K562 (cell line): ENCODE results near the gene PRM1. TPM values are rescaled to one million over a fixed set of nuclear protein-coding genes. Genes with fewer than 3 reads are reported as not detected.

Experiments used
- ATAC-seq: fragments of 200-7000 bp; cut with Tn5 transposase; 3 replicates; pipeline ENCODE4 v1.9.1; 2020; ENCODE audit warnings: moderate library complexity
- BruUV-seq: library from RNA; stranded (reverse); fragments of 400-500 nt; replicated peaks from 2 replicates; lab custom pipeline; 2021; lab: Mats Ljungman, UMichigan
- CTCF ChIA-PET: fragments of 300-600 bp; formaldehyde crosslinking; extraction: SDS; loops from one replicate; lab custom pipeline; 2021; ENCODE audit warnings: low intra/inter-chr PET ratio; lab: Yijun Ruan, JAX
- POLR2A ChIA-PET: fragments of 300-600, 350-650 bp; sonication (Branson Sonifier 250); formaldehyde crosslinking; extraction: SDS; loops from one replicate; lab custom pipeline; 2021; ENCODE audit warnings: antibody characterized with exemption, inconsistent platforms; lab: Yijun Ruan, JAX
- DNase-seq, 4 experiments: peaks; one replicate each; pipeline versions ENCODE4 v3.0.0 to v3.0.0-alpha.2; 2011 to 2018; ENCODE audit warnings: low spot score in 3 of 4, mixed read lengths in 3 of 4; ENCODE audit errors: extremely low read depth in 1 of 4
- FAIRE-seq: peaks from 2 replicates; lab custom pipeline; 2011; peaks lifted over from hg19 to GRCh38; lab: Jason Lieb, UNC
- H2AFZ ChIP-seq: 2 replicates; pipeline ENCODE4 v1.6.0; 2011; ENCODE audit warnings: low read depth, low read length, control low read depth, inconsistent platforms
- H3K27ac ChIP-seq: fragments of 200-600 bp; 3 replicates; pipeline ENCODE4 v1.8.0; 2011; ENCODE audit warnings: low read depth, mild to moderate bottlenecking, control low read depth, inconsistent platforms, low read length, moderate library complexity, mixed read lengths; ENCODE audit errors: extremely low read depth
- H3K27me3 ChIP-seq, 2 experiments: fragments of 300-600 bp in 1 of 2; 2 replicates in 1 of 2; 3 replicates in 1 of 2; pipeline versions ENCODE4 v1.6.0 to v1.8.0; 2011; ENCODE audit warnings: inconsistent platforms in 2 of 2, low read length in 2 of 2, mild to moderate bottlenecking in 1 of 2, mixed read lengths in 1 of 2, moderate library complexity in 1 of 2; ENCODE audit not compliant: control insufficient read depth in 2 of 2, insufficient read depth in 2 of 2
- H3K36me3 ChIP-seq: fragments of 300-600 bp; 3 replicates; pipeline ENCODE4 v1.8.0; 2011; ENCODE audit warnings: mild to moderate bottlenecking, low read length, inconsistent platforms; ENCODE audit not compliant: control insufficient read depth, insufficient read depth
- H3K4me1 ChIP-seq, 2 experiments: fragments of 200-600 bp in 1 of 2; replicated peaks in 1 of 2; 2 replicates in 1 of 2; 3 replicates in 1 of 2; pipeline versions ENCODE4 v1.5.1 to v1.8.0; 2011; ENCODE audit warnings: inconsistent platforms in 2 of 2, low read length in 2 of 2, mild to moderate bottlenecking in 1 of 2, mixed read lengths in 1 of 2, moderate library complexity in 1 of 2; ENCODE audit not compliant: control insufficient read depth in 2 of 2, insufficient read depth in 2 of 2
- H3K4me2 ChIP-seq: 2 replicates; pipeline ENCODE4 v1.6.1; 2011; ENCODE audit warnings: low read length, control low read depth, inconsistent platforms, mixed read lengths; ENCODE audit not compliant: insufficient read depth
- H3K4me3 ChIP-seq: fragments of 200-600 bp; sonication (generic), shearing (Covaris generic); 2 replicates; pipeline ENCODE4 v1.5.1; 2016; ENCODE audit warnings: control low read depth, inconsistent platforms
- H3K79me2 ChIP-seq: fragments of 200-600 bp; 3 replicates; pipeline ENCODE4 v1.8.0; 2011; ENCODE audit warnings: low read length, inconsistent platforms; ENCODE audit not compliant: control insufficient read depth, insufficient read depth
- H3K9ac ChIP-seq, 2 experiments: 2 replicates each; pipeline versions ENCODE4 v1.6.0 to v1.6.1; 2011; ENCODE audit warnings: low read depth in 2 of 2, low read length in 2 of 2, control low read depth in 1 of 2, inconsistent platforms in 1 of 2, mild to moderate bottlenecking in 1 of 2, mixed read lengths in 1 of 2; ENCODE audit not compliant: insufficient read depth in 1 of 2
- H3K9me1 ChIP-seq: one replicate; pipeline ENCODE4 v1.6.0; 2011; ENCODE audit warnings: inconsistent platforms, mild to moderate bottlenecking, low read length, moderate library complexity; ENCODE audit not compliant: control insufficient read depth, insufficient read depth
- H3K9me3 ChIP-seq: replicated peaks from 2 replicates; pipeline ENCODE4 v1.5.1; 2011; ENCODE audit warnings: low read depth, low read length, inconsistent platforms; ENCODE audit not compliant: control insufficient read depth, insufficient read depth
- H4K20me1 ChIP-seq: replicated peaks from 2 replicates; pipeline ENCODE4 v1.6.1; 2011; ENCODE audit warnings: low read length, inconsistent platforms, mixed read lengths; ENCODE audit not compliant: control insufficient read depth, insufficient read depth
- ADNP ChIP-seq: fragments of 200-800 bp; sonication (Bioruptor generic); IDR thresholded peaks from 2 replicates; pipeline ENCODE4 v1.6.1; 2016; ENCODE audit warnings: missing genetic modification characterization, missing compliant biosample characterization
- BCOR ChIP-seq: fragments of 450-650 bp; IDR thresholded peaks from 2 replicates; pipeline ENCODE4 v1.6.1; 2016
- FOSL1 ChIP-seq: fragments of 200-800 bp; sonication (Bioruptor generic); conservative IDR thresholded peaks from 2 replicates; pipeline ENCODE4 v1.6.1; 2016; ENCODE audit warnings: missing genetic modification characterization, missing compliant biosample characterization
- HDAC2 ChIP-seq: fragments of 450-650 bp; IDR thresholded peaks from 2 replicates; pipeline ENCODE4 v1.6.1; 2016; ENCODE audit warnings: mild to moderate bottlenecking
- IRF2 ChIP-seq: sonication (generic); formaldehyde crosslinking; IDR thresholded peaks from 2 replicates; pipeline ENCODE4 v1.8.1; 2022; ENCODE audit warnings: mild to moderate bottlenecking, missing genetic modification reagents
- JUND ChIP-seq, 2 experiments: IDR thresholded peaks; 2 replicates in 1 of 2; 3 replicates in 1 of 2; pipeline ENCODE4 v1.6.1; 2011; ENCODE audit warnings: borderline replicate concordance in 2 of 2, low read depth in 2 of 2, low read length in 2 of 2, improper control_type of control experiment in 1 of 2, missing biosample characterization in 1 of 2, missing genetic modification characterization in 1 of 2, missing genetic modification reagents in 1 of 2
- RBM25 ChIP-seq: fragments of 200-400 bp; formaldehyde crosslinking; IDR thresholded peaks from 2 replicates; pipeline ENCODE4 v1.6.1; 2018; ENCODE audit warnings: low read length, low read depth, moderate library complexity; ENCODE audit not compliant: severe bottlenecking
- SREBF1 ChIP-seq: fragments of 150-350 bp; IDR thresholded peaks from 2 replicates; pipeline ENCODE4 v1.6.1; 2014; ENCODE audit warnings: antibody characterized with exemption, low read depth, low read length, borderline replicate concordance
- TFAP4 ChIP-seq: sonication (generic); formaldehyde crosslinking; IDR thresholded peaks from 2 replicates; pipeline ENCODE4 v1.8.0; 2022; ENCODE audit warnings: missing genetic modification reagents, mild to moderate bottlenecking, moderate library complexity, borderline replicate concordance
- ZBTB7A ChIP-seq: IDR thresholded peaks from 2 replicates; pipeline ENCODE4 v1.6.1; 2011; ENCODE audit warnings: low read depth, mild to moderate bottlenecking, low read length, moderate library complexity, borderline replicate concordance; ENCODE audit not compliant: control insufficient read depth
- WGBS: fragments of 100-300 bp; shearing (Covaris generic); methylation state at CpG from one replicate; pipeline ENCODE4 v1.1.6; 2016; ENCODE audit warnings: low coverage, mixed read lengths; ENCODE audit not compliant: insufficient coverage; ENCODE audit errors: missing lambda C conversion rate; 5-methylcytosine and 5-hydroxymethylcytosine counted together
- in situ Hi-C: fragments of 300-500 bp; cut with MboI; formaldehyde crosslinking; loops from 4 replicates; pipeline ENCODE4 v1.15.0; 2018; ENCODE audit warnings: inconsistent platforms, mixed read lengths
- intact Hi-C: fragments of 100-400 bp; cut with micrococcal nuclease; formaldehyde crosslinking; loops from 2 replicates; pipeline ENCODE4 v1.14.2; 2022
- polyA plus RNA-seq, 8 experiments: library from polyadenylated mRNA; depleted of rRNA in 4 of 8; stranded (reverse) in 5 of 8; unstranded in 3 of 8; fragments of >200 nt; fragmentation: Nextera tagmentation in 2 of 8; fragmentation: Illumina TruSeq in 1 of 8; extraction: Ambion mirVana in 2 of 8; extraction: Trizol in 1 of 8; gene quantifications; 2 replicates each; pipeline versions ENCODE4 v1.2.1 to v1.2.3, GENCODE V29; 2011 to 2014; ENCODE audit warnings: inconsistent platforms in 1 of 8, missing spikeins in 1 of 8
- total RNA-seq, 7 experiments: library from RNA; depleted of rRNA in 6 of 7; stranded (reverse); fragments of >200 nt in 6 of 7; fragmentation: Illumina TruSeq in 2 of 7; extraction: Trizol in 2 of 7; gene quantifications; 2 replicates each; pipeline versions ENCODE4 v1.2.1 to v1.2.3, GENCODE V29; 2011 to 2021; ENCODE audit warnings: low replicate concordance in 1 of 7

The PRM1 gene
- total and polyA plus RNA-seq, 9 of the 15 experiments (the other 6 are each of a cell fraction or from before 2014, with no cell fraction given) = not detected

- POLR2A ChIA-PET = no interaction called here
- H4K20me1 ChIP-seq = no peaks in the 10 kb centered on the region
- DNase-seq = no peak
- FAIRE-seq = no peak
- TF ChIP-seq IRF2 = no peak
- no peak overlapping the region for H3K4me2 ChIP-seq
- no peak for ATAC-seq
- H3K4me3 ChIP-seq = no peak overlapping the region
- BruUV-seq = no TSS peak
- in situ Hi-C loops (no loop called here), intact Hi-C loops (no loop called here)
- no peaks in the 10 kb centered on the region for H3K9me1 ChIP-seq
- CTCF ChIA-PET = no interaction called here
- H3K9ac ChIP-seq = no peak overlapping the region
- peaks cover 16 to 40% of the 10 kb centered on the region in 2 experiments; a peak in 4 of 5 replicates for H3K27me3 ChIP-seq
- H3K79me2 ChIP-seq = no peaks in the 10 kb centered on the region
- H3K4me1 ChIP-seq = no peaks in the 10 kb centered on the region; a peak in 1 of 5 replicates
- WGBS = 5% methylated on average over 6 of the region's 6 CpGs
- H3K27ac ChIP-seq = no peak overlapping the region
- H2AFZ ChIP-seq = no peak overlapping the region
- no peaks in the 10 kb centered on the region for H3K36me3 ChIP-seq
- H3K9me3 ChIP-seq = 0 out of 2 replicates have a peak, but pooled peaks cover 1% of the 10 kb centered on the region
These were observed 48.0 kb upstream of the PRM1 start for GRCh38 chr16:11329071-11329491.

GRCh38 chr16:11328172-11329070 is 47.3 kb upstream of the PRM1 start:
- TF ChIP-seq BCOR (peak; percentile 67; the same call in 1 of the 2 replicates), ZBTB7A (no peak), RBM25 (peak; percentile 47), FOSL1 (0 out of 2 replicates have a peak, but pooled peaks have one; percentile 27), ADNP (peak; percentile 55; the same call in 1 of the 2 replicates), TFAP4 (CRISPR knock-in tag) (peak; percentile 62; the same call in 1 of the 2 replicates), HDAC2 (peak; percentile 30; the same call in 1 of the 2 replicates), SREBF1 (no peak), JUND (IDR thresholded peaks at IDR 0.05; ENCODE audit: borderline replicate concordance, low read depth, low read length) (peak; percentile 27; the same call in 1 of the 2 replicates), JUND (tag; IDR thresholded peaks at IDR 0.05; ENCODE audit: borderline replicate concordance, low read depth, low read length) (no peak)
- Histone ChIP-seq H3K4me2 (no peak overlapping the region), H3K4me3 (no peak overlapping the region), H3K9me1 (no peaks in the 10 kb centered on the region), H3K9me3 (no peaks in the 10 kb centered on the region), H3K79me2 (no peaks in the 10 kb centered on the region), H2AFZ (no peak overlapping the region), H3K4me1 (peaks cover 0 to 3% of the 10 kb centered on the region in 2 experiments; a peak in 2 of 5 replicates), H3K27me3 (peaks cover 16 to 40% of the 10 kb centered on the region in 2 experiments; a peak in 4 of 5 replicates), H3K36me3 (no peaks in the 10 kb centered on the region), H3K9ac (no peak overlapping the region), H3K27ac (no peak overlapping the region), H4K20me1 (no peaks in the 10 kb centered on the region)
- POLR2A ChIA-PET = interaction anchor here (0.6 to 0.7 kb wide), 2 partner anchors 54 to 390 kb away, joined by 3 read pairs; no protein-coding TSS in a partner anchor
- 9% methylated on average over 12 of the region's 12 CpGs for WGBS
- ATAC-seq = no peak; the same call in 2 of the 3 replicates
- BruUV-seq = no TSS peak
- intact Hi-C loops (no loop called here), in situ Hi-C loops (no loop called here)
- no peak for DNase-seq
- CTCF ChIA-PET = no interaction called here
- FAIRE-seq = peak; percentile 46
